NCI-H2107 treated with DMSO at 0.1 percent for 48 hours (cell line): ENCODE measurements around the gene KRTAP3-2.
"Not testable (repeated sequence)": the region's sequence is repeated elsewhere in the genome, so short reads cannot be mapped to it uniquely, and the experiment has no call there.

Experiments
- DNase-seq: peaks from one replicate; lab custom pipeline; 2025; ENCODE audit not compliant: unreplicated experiment; lab: John Stamatoyannopoulos, UW

KRTAP3-2 gene

DNA sequence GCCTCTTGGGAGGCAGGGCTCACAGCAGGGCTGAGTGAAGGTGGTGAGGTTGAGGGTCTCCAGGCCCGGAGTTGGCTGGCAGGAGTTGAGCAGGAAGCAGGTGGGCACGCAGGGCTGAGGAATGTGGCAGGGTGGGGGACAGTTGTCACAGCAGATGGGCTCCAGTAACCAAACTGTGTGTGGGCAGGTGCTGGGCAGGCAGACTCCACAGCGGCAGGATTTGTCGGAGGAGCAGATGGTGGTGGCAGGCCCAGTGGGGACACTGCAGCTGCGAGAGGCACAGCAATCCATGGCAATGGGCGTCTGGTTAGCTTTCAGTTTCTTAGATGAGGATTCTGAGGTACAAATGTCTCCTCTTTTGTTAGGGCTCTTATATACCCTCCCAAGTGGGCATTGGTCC lies at the start of gene KRTAP3-2:
KRTAP3-2 (minus strand) TSS at position 344 of the 400 bp plus-strand sequence; CDS start at position 291, 53 bp downstream.
- DNase-seq: not testable (repeated sequence)

DNA sequence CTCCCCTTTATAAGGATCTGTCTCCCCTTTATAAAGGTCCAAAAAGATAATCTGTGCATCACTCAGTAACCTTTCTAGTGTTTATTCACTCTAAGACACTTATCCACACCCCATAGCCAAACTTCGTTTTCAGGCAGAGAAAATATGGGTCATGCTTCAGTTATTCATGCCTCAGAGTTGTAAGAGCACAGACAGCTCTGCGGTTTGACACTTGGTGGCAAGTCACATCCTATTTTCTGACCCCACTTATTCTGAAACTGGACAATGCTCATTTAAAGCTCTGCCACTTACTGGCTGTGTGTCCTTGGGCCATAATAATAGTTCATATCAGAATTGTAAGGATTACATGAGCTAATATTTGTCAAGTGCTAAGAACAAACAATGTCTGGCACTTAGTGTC lies 49.4 kb upstream of the KRTAP3-2 start:
- no peak for DNase-seq

DNA sequence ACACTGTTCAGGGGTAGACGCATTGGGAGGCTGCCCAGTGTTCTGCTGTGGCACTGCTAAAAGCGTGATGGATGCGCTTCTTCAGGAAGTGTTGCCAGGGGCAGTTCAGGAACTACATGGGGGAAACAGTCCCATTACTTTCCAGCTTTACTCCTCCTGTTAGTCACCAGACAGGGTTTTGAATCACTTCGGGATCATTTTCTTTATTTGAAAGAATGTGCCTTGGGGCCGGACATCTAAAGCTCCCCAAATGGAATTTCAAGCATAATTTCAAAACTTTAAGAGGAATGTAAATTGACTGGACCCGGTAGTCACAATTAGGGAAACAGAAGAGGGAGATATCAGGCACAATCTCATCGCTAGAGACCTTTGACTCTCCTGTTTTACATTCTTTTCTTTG lies 48.7 kb upstream of the KRTAP3-2 start:
- no peak for DNase-seq

DNA sequence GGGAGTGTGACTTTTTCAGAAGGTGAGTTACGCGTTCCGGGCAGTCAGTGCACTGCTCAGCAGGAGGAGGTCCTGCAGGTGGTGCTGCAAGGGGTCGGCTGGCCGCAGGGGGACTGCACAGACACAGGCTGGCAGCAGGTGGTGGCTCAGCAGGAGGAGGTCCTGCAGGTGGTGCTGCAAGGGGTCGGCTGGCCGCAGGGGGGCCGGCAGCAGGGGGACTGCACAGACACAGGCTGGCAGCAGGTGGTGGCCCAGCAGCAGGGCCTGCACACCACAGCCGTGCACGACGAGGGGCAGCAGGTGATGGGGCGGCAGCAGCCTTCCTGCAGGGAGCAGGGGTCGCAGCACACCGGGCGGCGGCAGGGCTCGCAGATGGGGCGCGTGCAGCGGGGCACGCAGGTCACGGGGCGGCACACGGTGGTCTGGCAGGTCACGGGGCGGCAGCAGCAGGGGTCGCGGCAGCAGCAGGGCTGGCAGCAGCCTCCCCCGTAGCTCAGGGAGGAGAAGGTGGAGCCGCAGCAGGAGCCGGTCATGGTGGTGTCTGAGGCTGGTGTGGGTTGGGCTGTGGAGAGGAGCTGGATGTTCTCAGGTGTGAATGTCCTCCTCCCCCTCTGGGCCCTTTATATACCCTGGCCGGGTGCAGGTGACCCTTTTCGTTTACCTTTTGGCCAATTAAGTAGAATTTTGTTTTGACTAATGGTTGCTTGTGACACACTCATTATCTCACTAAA lies 47.2 kb upstream of the KRTAP3-2 start, which contains the start of gene KRTAP2-1:
KRTAP2-1 (minus strand) TSS at position 582 of the 731 bp plus-strand sequence; CDS start at position 533, 49 bp downstream.
- DNase-seq: not testable (repeated sequence)

DNA sequence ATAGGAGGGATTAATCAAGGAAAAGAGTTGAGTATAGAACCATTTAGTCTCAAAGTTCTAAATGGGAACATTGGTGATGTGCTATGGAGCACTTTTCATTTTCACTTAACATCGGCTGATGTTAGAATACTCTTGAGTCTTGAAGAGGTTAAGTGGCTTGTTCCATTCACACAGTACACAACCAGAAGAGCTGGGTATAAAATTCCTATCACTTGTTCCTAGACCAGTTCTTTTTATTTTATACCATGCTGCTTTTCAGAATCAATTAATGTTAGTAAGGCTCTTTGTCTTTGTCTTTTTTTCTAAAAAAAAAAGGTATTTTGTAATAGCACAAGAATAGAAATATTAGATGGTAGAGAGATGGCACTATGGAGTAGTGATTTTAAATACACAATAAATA lies 43.2 kb upstream of the KRTAP3-2 start:
- DNase-seq: no peak

DNA sequence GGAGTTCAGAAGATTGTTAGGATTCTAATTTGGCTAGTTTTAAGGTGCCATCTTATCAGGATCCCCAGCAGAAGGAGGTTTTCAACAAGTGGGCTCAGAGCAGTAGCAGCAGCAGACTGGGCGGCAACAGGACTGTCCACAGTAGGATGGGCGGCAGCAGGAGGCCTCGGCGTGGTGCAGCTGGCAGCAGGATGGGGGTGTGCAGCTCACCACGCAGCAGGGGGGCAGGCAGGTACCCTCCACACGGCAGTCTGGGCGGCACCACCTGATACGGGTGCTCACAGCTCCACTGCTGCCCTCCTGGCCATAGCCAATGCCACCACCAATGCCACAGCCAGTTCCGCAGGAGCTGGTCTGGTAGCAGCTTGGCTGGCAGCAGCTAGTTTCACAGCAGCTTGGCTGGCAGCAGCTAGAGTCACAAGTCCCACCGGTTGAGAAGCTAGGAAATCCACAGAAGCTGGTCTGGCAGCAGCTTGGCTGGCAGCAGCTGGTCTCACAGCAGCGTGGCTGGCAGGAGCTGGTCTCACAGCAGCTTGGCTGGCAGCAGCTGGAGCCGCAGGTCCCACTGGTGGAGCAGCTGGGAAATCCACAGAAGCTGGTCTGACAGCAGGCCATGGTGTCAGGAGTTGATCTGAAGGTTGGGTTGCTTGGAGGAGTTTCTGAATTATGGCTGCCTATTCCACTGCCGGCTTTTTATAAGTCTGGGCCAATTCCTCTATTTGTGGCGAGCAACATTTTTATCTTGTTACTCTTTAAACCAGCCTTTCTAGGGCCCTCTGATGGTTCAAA lies 41.3 kb upstream of the KRTAP3-2 start, which contains the start of gene KRTAP1-1:
KRTAP1-1 (minus strand) TSS at position 668 of the 789 bp plus-strand sequence; CDS start at position 615, 53 bp downstream.
- peak; percentile 30 for DNase-seq

DNA sequence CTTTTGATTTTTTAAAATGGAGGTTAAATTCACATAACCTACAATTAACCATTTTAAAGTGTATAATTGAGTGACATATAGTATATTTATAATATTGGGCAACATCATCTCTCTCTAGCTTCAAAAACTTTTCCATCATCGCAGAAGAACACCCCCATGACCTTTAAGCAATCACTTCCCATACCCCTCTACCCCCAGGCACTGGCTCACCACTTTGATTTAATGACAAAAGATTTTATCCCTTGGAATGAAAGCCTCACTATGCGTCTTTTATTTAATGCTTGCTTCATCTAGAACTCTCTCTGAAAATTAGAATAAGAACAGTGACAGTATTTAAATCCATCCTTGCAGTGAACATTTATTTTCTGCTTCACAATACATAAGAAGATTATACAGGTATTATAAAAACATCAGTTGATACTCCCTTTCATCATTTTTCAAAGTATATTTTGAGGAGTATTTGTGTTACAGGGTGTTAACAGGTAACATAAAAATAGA lies 38.2 kb upstream of the KRTAP3-2 start:
- DNase-seq: no peak

- DNase-seq: not testable (repeated sequence)
Observed at GRCh38 chr17:41034346-41034935, 34.7 kb upstream of the KRTAP3-2 start, which contains the start of gene KRTAP1-3. TSS of gene KRTAP1-3 (minus strand) at chr17:41034874. CDS start at chr17:41034821, 53 bp downstream.

DNA sequence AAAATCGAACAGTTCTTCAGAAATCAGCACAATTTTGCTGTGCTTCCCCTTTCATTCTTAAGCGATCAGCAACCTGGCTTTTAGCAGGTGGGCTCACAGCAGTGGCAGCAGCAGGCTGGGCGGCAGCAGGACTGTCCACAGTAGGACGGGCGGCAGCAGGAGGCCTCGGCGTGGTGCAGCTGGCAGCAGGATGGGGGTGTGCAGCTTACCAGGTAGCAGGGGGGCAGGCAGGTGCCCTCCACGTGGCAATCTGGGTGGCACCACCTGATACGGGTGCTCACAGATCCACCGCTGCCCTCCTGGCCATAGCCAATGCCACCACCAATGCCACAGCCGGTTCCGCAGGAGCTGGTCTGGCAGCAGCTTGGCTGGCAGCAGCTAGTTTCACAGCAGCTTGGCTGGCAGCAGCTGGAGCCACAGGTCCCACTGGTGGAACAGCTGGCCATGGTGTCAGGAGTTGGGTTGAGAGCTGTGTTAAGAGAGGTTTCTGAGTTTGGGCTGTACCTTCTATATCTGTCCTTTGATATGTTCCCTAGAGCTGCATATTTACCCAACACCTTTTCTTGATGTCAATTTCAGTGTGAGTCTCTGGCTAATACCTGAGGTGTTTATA lies 30.0 kb upstream of the KRTAP3-2 start, which contains the start of gene KRTAP1-4:
KRTAP1-4 (minus strand) TSS at position 563 of the 613 bp plus-strand sequence; CDS start at position 446, 117 bp downstream.
- DNase-seq: no peak

GRCh38 chr17:41026715-41027471 lies 27.2 kb upstream of the KRTAP3-2 start, which contains the start of gene KRTAP1-5:
TSS of gene KRTAP1-5 (minus strand) at chr17:41027208. CDS start at chr17:41027155, 53 bp downstream.
- DNase-seq: no peak

- DNase-seq: no peak
Observed at GRCh38 chr17:41024697-41025096, 25.0 kb upstream of the KRTAP3-2 start.

- no peak for DNase-seq
Observed at GRCh38 chr17:41020336-41020735, 20.6 kb upstream of the KRTAP3-2 start.

DNA sequence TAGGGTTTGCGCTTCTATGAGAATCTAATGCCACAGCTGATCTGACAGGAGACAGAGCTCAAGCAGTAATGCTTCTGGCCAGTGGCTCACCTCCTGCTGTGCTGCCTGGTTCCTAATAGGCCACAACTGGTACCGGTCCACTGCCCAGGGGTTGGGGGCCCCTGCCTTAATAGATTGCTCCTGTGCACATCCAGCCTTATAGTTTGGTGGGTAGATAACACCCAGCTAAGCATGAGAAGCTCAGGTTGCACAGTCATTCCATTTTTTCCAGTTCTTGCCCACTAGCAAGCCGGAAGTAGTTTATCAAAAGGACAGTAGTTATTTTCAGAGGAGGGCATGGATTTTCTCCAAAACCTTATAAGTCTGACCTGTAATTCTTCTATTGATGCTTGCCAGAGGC lies 19.7 kb upstream of the KRTAP3-2 start:
- no peak for DNase-seq

- no peak for DNase-seq
Observed at GRCh38 chr17:41018541-41018940, 18.8 kb upstream of the KRTAP3-2 start.

- no peak for DNase-seq
Observed at GRCh38 chr17:41016578-41017215, 17.0 kb upstream of the KRTAP3-2 start.

DNA sequence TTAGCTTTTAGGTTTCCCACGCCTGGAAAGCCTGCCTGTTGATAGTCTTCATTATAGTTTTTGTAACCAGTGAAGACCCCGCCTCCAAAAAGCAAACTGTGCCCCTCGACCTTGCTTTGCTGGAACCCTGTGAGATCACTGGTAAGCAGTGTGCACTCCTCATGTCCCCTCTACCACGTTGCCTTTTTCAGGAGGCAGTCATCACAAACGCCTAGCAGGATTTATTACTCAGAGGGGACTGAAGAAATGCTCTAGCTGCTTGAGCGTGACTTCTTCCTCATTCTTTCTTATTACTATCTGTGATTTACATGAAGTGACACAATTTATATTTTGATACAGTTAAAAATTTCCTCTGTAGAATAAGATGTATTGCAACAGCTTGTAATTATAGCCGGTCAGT lies 15.7 kb upstream of the KRTAP3-2 start:
- no peak for DNase-seq

GRCh38 chr17:41013606-41014005 lies 13.9 kb upstream of the KRTAP3-2 start:
- peak; percentile 85 for DNase-seq

GRCh38 chr17:41013181-41013580 lies 13.5 kb upstream of the KRTAP3-2 start:
- no peak for DNase-seq
